ENCODE data around the gene CTBP2.

- no peak for TF ChIP-seq CTCF (IDR thresholded peaks at IDR 0.05)
- no peak for TF ChIP-seq POLR2AphosphoS5 (IDR thresholded peaks at IDR 0.05; ENCODE audit: low read depth, low read length)
Observed at GRCh38 chr10:125071008-125071407, 89.4 kb downstream of the CTBP2 start.

All from Panc1 (cell line).